GM12878 (cell line): ENCODE results near the gene TET3. TPM values are rescaled to one million over a fixed set of nuclear protein-coding genes. Genes with fewer than 3 reads are reported as not detected.

ENCODE experiments used
- ATAC-seq: fragments of 200-7000 bp; cut with Tn5 transposase; 3 replicates; pipeline ENCODE4 v1.9.1; 2020; ENCODE audit warnings: mild to moderate bottlenecking, moderate library complexity
- BruUV-seq: library from RNA; stranded (reverse); fragments of 400-500 nt; replicated peaks from 2 replicates; lab custom pipeline; 2021; lab: Mats Ljungman, UMichigan
- CTCF ChIA-PET: fragments of 300-600 bp; sonication (Branson Sonifier 250); formaldehyde crosslinking; extraction: SDS; loops from one replicate; lab custom pipeline; 2021; ENCODE audit warnings: inconsistent platforms; lab: Yijun Ruan, JAX
- POLR2A ChIA-PET: fragments of 350-600 bp; formaldehyde crosslinking; extraction: SDS; loops from one replicate; lab custom pipeline; 2021; ENCODE audit warnings: inconsistent platforms; lab: Charles Lee
- RAD21 ChIA-PET: fragments of 300-600 bp; sonication (Branson Sonifier 250); formaldehyde crosslinking; loops from one replicate; lab custom pipeline; 2023; ENCODE audit warnings: antibody characterized with exemption; ENCODE audit not compliant: unreplicated experiment; lab: Charles Lee
- SMC1A ChIA-PET: fragments of 300-600 bp; sonication (Branson Sonifier 250); formaldehyde crosslinking; loops from one replicate; lab custom pipeline; 2023; ENCODE audit not compliant: unreplicated experiment, uncharacterized antibody; lab: Charles Lee
- DNase-seq: peaks from one replicate; pipeline ENCODE4 v3.0.0-alpha.2; 2011; ENCODE audit warnings: low read depth, low spot score
- FAIRE-seq: peaks from 3 replicates; lab custom pipeline; 2011; peaks lifted over from hg19 to GRCh38; lab: Jason Lieb, UNC
- H2AFZ ChIP-seq: 2 replicates; pipeline ENCODE4 v1.6.0; 2011; ENCODE audit warnings: low read depth, low read length, control low read depth; ENCODE audit not compliant: control insufficient read depth
- H3K27ac ChIP-seq: 2 replicates; pipeline ENCODE4 v1.5.1; 2011; ENCODE audit warnings: control low read depth; ENCODE audit not compliant: control insufficient read depth, insufficient read depth
- H3K27me3 ChIP-seq, 2 experiments: replicated peaks in 1 of 2; 2 replicates each; pipeline versions ENCODE4 v1.6.0 to v1.6.1; 2011; ENCODE audit warnings: low read length in 1 of 2; ENCODE audit not compliant: control insufficient read depth in 2 of 2, insufficient read depth in 2 of 2
- H3K36me3 ChIP-seq, 2 experiments: 2 replicates each; pipeline ENCODE4 v1.5.1; 2011; ENCODE audit warnings: low read length in 1 of 2; ENCODE audit not compliant: control insufficient read depth in 2 of 2, insufficient read depth in 2 of 2
- H3K4me1 ChIP-seq: 2 replicates; pipeline ENCODE4 v1.6.1; 2011; ENCODE audit warnings: mild to moderate bottlenecking, low read length, moderate library complexity, mixed read lengths; ENCODE audit not compliant: control insufficient read depth, insufficient read depth
- H3K4me2 ChIP-seq: 2 replicates; pipeline ENCODE4 v1.6.0; 2011; ENCODE audit warnings: control low read depth; ENCODE audit not compliant: control insufficient read depth, insufficient read depth
- H3K4me3 ChIP-seq: fragments of 200-600 bp; sonication (generic); 2 replicates; pipeline ENCODE4 v1.5.1; 2016
- H3K79me2 ChIP-seq: 2 replicates; pipeline ENCODE4 v1.6.0; 2011; ENCODE audit warnings: low read length; ENCODE audit not compliant: control insufficient read depth, insufficient read depth
- H3K9ac ChIP-seq: 2 replicates; pipeline ENCODE4 v1.8.0; 2011; ENCODE audit warnings: low read length, control low read depth, mixed read lengths; ENCODE audit not compliant: control insufficient read depth, insufficient read depth
- H3K9me3 ChIP-seq: replicated peaks from 3 replicates; pipeline ENCODE4 v1.5.1; 2011; ENCODE audit warnings: mild to moderate bottlenecking, low read length; ENCODE audit not compliant: control insufficient read depth, insufficient read depth
- H4K20me1 ChIP-seq: 2 replicates; pipeline ENCODE4 v1.6.0; 2011; ENCODE audit not compliant: control insufficient read depth, insufficient read depth
- BHLHE40 ChIP-seq, 2 experiments: fragments of 450-650 bp in 1 of 2; IDR thresholded peaks; 2 replicates each; pipeline ENCODE4 v1.6.1; 2011 to 2017; ENCODE audit warnings: low read depth in 2 of 2, borderline replicate concordance in 1 of 2, improper control_type of control experiment in 1 of 2, low read length in 1 of 2, mild to moderate bottlenecking in 1 of 2
- CBX5 ChIP-seq: sonication (generic); IDR thresholded peaks from 2 replicates; pipeline ENCODE4 v1.6.1; 2016; ENCODE audit warnings: low read depth, moderate library complexity, mild to moderate bottlenecking, inconsistent platforms
- CREB1 ChIP-seq: IDR thresholded peaks from 2 replicates; pipeline ENCODE4 v1.6.1; 2012; ENCODE audit warnings: low read depth, mild to moderate bottlenecking, inconsistent platforms
- EGR1 ChIP-seq, 2 experiments: IDR thresholded peaks; 1 replicate in 1 of 2; 2 replicates in 1 of 2; pipeline ENCODE4 v1.6.1; 2011 to 2012; ENCODE audit warnings: low read depth in 2 of 2, low read length in 2 of 2, borderline replicate concordance in 1 of 2, mild to moderate bottlenecking in 1 of 2, moderate library complexity in 1 of 2
- HDAC2 ChIP-seq: fragments of 200-600 bp; sonication (generic); IDR thresholded peaks from 2 replicates; pipeline ENCODE4 v1.6.1; 2017
- NFXL1 ChIP-seq: fragments of 450-650 bp; IDR thresholded peaks from 2 replicates; pipeline ENCODE4 v1.6.1; 2017; ENCODE audit warnings: antibody characterized with exemption, mild to moderate bottlenecking, borderline replicate concordance
- RBBP5 ChIP-seq: fragments of 200-600 bp; sonication (generic); conservative IDR thresholded peaks from 2 replicates; pipeline ENCODE4 v1.6.1; 2016
- SMAD1 ChIP-seq: fragments of 450-650 bp; IDR thresholded peaks from 2 replicates; pipeline ENCODE4 v1.6.1; 2018; ENCODE audit warnings: mild to moderate bottlenecking, low read depth; ENCODE audit not compliant: partially characterized antibody
- SREBF1 ChIP-seq: IDR thresholded peaks from 2 replicates; pipeline ENCODE4 v1.6.1; 2012; ENCODE audit warnings: mild to moderate bottlenecking, low read length
- SRF ChIP-seq, 2 experiments: IDR thresholded peaks; 2 replicates each; pipeline ENCODE4 v1.6.1; 2011; ENCODE audit warnings: low read depth in 2 of 2, low read length in 2 of 2, mild to moderate bottlenecking in 1 of 2, moderate library complexity in 1 of 2
- YBX1 ChIP-seq: fragments of 450-650 bp; IDR thresholded peaks from 2 replicates; pipeline ENCODE4 v1.6.1; 2016; ENCODE audit warnings: antibody characterized with exemption
- WGBS: methylation state at CpG from one replicate; pipeline ENCODE4 v1.1.6; 2016; ENCODE audit warnings: low lambda C conversion rate; ENCODE audit not compliant: insufficient replicate concordance, insufficient coverage; ENCODE audit errors: missing lambda C conversion rate; 5-methylcytosine and 5-hydroxymethylcytosine counted together
- in situ Hi-C: fragments of 300-500 bp; cut with MboI; formaldehyde crosslinking; loops from 9 replicates; pipeline ENCODE4 v1.14.3; 2018; ENCODE audit warnings: mixed read lengths
- intact Hi-C: fragments of 100-400 bp; cut with micrococcal nuclease; formaldehyde crosslinking; loops from one replicate; pipeline ENCODE4 v1.14.2; 2022; ENCODE audit not compliant: unreplicated experiment
- polyA plus RNA-seq, 11 experiments: library from polyadenylated mRNA; depleted of rRNA in 4 of 11; unstranded in 6 of 11; stranded (reverse) in 5 of 11; fragments of >200 nt; fragmentation: Nextera tagmentation in 4 of 11; fragmentation: Illumina TruSeq in 1 of 11; extraction: Ambion mirVana in 4 of 11; extraction: Trizol in 1 of 11; gene quantifications; 1 replicate in 1 of 11; 2 replicates in 10 of 11; pipeline versions ENCODE4 v1.2.1 to v1.2.3, GENCODE V29; 2011 to 2016; ENCODE audit warnings: inconsistent platforms in 2 of 11, missing spikeins in 2 of 11, low read depth in 1 of 11
- total RNA-seq, 4 experiments: library from RNA; depleted of rRNA in 3 of 4; stranded (reverse); fragments of >200 nt in 3 of 4; fragmentation: Illumina TruSeq in 1 of 4; extraction: Trizol in 1 of 4; gene quantifications; 2 replicates each; pipeline versions ENCODE4 v1.2.1 to v1.2.3, GENCODE V29; 2013 to 2021
- TF ChIP-seq, protein P1 (sequence below): IDR thresholded peaks from 2 replicates; pipeline ENCODE4 v1.6.1; 2012; ENCODE audit warnings: low read depth, low read length, improper control_type of control experiment
- TF ChIP-seq, protein P2 (sequence below): fragments of 450-650 bp; IDR thresholded peaks from 2 replicates; pipeline ENCODE4 v1.6.1; 2018; ENCODE audit warnings: borderline replicate concordance, mild to moderate bottlenecking; ENCODE audit not compliant: partially characterized antibody
- TF ChIP-seq, protein P3 (sequence below): fragments of 450-650 bp; IDR thresholded peaks from 2 replicates; pipeline ENCODE4 v1.6.1; 2016; ENCODE audit warnings: mild to moderate bottlenecking
- TF ChIP-seq, protein P4 (sequence below): fragments of 450-650 bp; formaldehyde crosslinking; IDR thresholded peaks from 2 replicates; pipeline ENCODE4 v1.4.0; 2022; ENCODE audit warnings: mild to moderate bottlenecking, moderate library complexity

Gene TET3
- total and polyA plus RNA-seq, 10 of the 15 experiments (the other 5 are each of a cell fraction or from before 2014, with no cell fraction given), result 0.77 to 25.9 (median 8.5) TPM

DNA sequence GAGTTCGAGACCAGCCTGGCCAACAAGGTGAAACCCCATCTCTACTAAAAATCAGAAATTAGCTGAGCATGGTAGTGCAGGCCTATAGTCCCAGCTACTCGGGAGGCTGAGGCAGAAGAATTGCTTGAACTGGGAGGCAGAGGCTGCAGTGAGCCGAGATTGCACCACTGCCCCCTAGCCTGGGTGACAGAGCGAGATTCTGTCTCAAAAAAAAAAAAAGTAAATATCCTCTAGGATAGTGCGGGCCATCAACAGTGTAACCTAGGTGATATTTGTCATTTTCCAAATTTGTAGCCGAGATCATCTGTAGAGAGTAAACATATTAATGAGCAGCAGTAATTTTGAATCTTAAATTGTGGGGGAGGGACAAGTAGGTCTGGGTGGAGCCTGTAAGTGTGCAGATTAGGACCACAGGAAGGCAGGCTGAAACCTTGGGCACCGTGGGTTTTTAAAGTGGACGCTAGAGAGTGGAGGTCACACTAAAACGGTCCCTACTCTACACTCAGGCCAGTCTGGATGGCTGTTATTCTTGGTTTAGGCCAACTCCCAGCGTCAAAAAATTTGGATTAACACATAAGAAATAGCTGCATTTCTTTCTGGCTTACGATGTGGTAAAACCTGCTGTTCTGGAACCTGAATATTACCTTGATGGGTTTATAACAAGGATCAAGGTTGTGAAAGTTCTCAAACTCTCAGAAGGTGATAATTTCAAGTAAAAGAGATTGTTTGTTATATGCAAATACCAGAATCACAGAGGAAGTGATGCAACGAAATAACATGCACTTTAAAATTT is 22.7 kb upstream of the TET3 start:
- H4K20me1 ChIP-seq, result no peaks in the 10 kb centered on the region
- H3K27me3 ChIP-seq, result no peaks in the 10 kb centered on the region
- no TSS peak for BruUV-seq
- intact Hi-C loops, result no loop called here
- no peak overlapping the region for H3K27ac ChIP-seq
- DNase-seq (no peak), ATAC-seq (no peak), FAIRE-seq (no peak)
- 91% methylated on average over 12 of the region's 12 CpGs for WGBS
- H3K4me2 ChIP-seq, result no peak overlapping the region
- ChIA-PET POLR2A (no interaction called here), CTCF (interaction anchor here (0.7 to 2.0 kb wide), 3 partner anchors 10 to 570 kb away, joined by 3 to 11 read pairs (median 4); no protein-coding TSS in a partner anchor), RAD21 (interaction anchor here (2.0 kb wide), 1 partner anchor 9 kb away, joined by 6 read pairs; no protein-coding TSS in a partner anchor), SMC1A (interaction anchor here (0.6 to 4.2 kb wide), 5 partner anchors 10 to 140 kb away, joined by 3 to 31 read pairs (median 4); no protein-coding TSS in a partner anchor)
- no peak overlapping the region for H3K4me3 ChIP-seq
- H3K36me3 ChIP-seq, result peaks cover 4 to 12% of the 10 kb centered on the region in 2 experiments
- H2AFZ ChIP-seq, result no peak overlapping the region
- no peak overlapping the region for H3K9ac ChIP-seq
- peaks cover 5% of the 10 kb centered on the region; the same call in 2 of the 3 replicates for H3K9me3 ChIP-seq
- in situ Hi-C loops, result no loop called here
- H3K4me1 ChIP-seq, result peaks cover 20% of the 10 kb centered on the region
- H3K79me2 ChIP-seq, result peaks cover 2% of the 10 kb centered on the region
- TF ChIP-seq, protein P1, sequence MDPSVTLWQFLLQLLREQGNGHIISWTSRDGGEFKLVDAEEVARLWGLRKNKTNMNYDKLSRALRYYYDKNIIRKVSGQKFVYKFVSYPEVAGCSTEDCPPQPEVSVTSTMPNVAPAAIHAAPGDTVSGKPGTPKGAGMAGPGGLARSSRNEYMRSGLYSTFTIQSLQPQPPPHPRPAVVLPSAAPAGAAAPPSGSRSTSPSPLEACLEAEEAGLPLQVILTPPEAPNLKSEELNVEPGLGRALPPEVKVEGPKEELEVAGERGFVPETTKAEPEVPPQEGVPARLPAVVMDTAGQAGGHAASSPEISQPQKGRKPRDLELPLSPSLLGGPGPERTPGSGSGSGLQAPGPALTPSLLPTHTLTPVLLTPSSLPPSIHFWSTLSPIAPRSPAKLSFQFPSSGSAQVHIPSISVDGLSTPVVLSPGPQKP, result no peak
- TF ChIP-seq EGR1 (IDR thresholded peaks at IDR 0.05; ENCODE audit: borderline replicate concordance in 1 of 2, low read depth in 2 of 2, low read length in 2 of 2) (no peak), SRF (IDR thresholded peaks at IDR 0.05; ENCODE audit: low read depth in 2 of 2, low read length in 2 of 2) (no peak), CREB1 (no peak), BHLHE40 (IDR thresholded peaks at IDR 0.05; ENCODE audit: borderline replicate concordance in 1 of 2, low read depth in 2 of 2, low read length in 1 of 2) (no peak), HDAC2 (no peak), SMAD1 (no peak), NFXL1 (no peak), RBBP5 (no peak), CBX5 (no peak), SREBF1 (no peak), YBX1 (no peak)
- TF ChIP-seq, protein P2, sequence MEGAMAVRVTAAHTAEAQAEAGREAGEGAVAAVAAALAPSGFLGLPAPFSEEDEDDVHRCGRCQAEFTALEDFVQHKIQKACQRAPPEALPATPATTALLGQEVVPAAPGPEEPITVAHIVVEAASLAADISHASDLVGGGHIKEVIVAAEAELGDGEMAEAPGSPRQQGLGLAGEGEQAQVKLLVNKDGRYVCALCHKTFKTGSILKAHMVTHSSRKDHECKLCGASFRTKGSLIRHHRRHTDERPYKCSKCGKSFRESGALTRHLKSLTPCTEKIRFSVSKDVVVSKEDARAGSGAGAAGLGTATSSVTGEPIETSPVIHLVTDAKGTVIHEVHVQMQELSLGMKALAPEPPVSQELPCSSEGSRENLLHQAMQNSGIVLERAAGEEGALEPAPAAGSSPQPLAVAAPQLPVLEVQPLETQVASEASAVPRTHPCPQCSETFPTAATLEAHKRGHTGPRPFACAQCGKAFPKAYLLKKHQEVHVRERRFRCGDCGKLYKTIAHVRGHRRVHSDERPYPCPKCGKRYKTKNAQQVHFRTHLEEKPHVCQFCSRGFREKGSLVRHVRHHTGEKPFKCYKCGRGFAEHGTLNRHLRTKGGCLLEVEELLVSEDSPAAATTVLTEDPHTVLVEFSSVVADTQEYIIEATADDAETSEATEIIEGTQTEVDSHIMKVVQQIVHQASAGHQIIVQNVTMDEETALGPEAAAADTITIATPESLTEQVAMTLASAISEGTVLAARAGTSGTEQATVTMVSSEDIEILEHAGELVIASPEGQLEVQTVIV, result no peak
- TF ChIP-seq, protein P3, sequence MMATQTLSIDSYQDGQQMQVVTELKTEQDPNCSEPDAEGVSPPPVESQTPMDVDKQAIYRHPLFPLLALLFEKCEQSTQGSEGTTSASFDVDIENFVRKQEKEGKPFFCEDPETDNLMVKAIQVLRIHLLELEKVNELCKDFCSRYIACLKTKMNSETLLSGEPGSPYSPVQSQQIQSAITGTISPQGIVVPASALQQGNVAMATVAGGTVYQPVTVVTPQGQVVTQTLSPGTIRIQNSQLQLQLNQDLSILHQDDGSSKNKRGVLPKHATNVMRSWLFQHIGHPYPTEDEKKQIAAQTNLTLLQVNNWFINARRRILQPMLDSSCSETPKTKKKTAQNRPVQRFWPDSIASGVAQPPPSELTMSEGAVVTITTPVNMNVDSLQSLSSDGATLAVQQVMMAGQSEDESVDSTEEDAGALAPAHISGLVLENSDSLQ, result no peak
- TF ChIP-seq, protein P4, sequence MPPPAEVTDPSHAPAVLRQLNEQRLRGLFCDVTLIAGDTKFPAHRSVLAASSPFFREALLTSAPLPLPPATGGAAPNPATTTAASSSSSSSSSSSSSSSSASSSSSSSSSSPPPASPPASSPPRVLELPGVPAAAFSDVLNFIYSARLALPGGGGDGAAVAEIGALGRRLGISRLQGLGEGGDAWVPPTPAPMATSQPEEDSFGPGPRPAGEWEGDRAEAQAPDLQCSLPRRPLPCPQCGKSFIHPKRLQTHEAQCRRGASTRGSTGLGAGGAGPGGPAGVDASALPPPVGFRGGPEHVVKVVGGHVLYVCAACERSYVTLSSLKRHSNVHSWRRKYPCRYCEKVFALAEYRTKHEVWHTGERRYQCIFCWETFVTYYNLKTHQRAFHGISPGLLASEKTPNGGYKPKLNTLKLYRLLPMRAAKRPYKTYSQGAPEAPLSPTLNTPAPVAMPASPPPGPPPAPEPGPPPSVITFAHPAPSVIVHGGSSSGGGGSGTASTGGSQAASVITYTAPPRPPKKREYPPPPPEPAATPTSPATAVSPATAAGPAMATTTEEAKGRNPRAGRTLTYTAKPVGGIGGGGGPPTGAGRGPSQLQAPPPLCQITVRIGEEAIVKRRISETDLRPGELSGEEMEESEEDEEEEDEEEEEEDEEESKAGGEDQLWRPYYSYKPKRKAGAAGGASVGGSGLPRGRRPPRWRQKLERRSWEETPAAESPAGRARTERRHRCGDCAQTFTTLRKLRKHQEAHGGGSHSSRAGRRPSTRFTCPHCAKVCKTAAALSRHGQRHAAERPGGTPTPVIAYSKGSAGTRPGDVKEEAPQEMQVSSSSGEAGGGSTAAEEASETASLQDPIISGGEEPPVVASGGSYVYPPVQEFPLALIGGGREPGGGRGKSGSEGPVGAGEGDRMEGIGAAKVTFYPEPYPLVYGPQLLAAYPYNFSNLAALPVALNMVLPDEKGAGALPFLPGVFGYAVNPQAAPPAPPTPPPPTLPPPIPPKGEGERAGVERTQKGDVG (CRISPR knock-in tag), result no peak
